Jurkat, Clone E6-1 (cell line): ENCODE results near the gene OR56B1. TPM values are rescaled to one million over a fixed set of nuclear protein-coding genes. Genes with fewer than 3 reads are reported as not detected.
"Not testable (repeated sequence)": the region's sequence is repeated elsewhere in the genome, so short reads cannot be mapped to it uniquely, and the experiment has no call there.

Source experiments
- DNase-seq: peaks from one replicate; pipeline ENCODE4 v3.0.0-alpha.2; 2011; ENCODE audit warnings: low read depth, low spot score
- H3K4me3 ChIP-seq: 2 replicates; pipeline ENCODE4 v1.5.1; 2011; ENCODE audit warnings: mild to moderate bottlenecking, low read length, control low read depth, moderate library complexity
- polyA plus RNA-seq: library from polyadenylated mRNA; unstranded; fragments of >200 nt; gene quantifications from one replicate; pipeline ENCODE4 v1.2.1, GENCODE V29; 2012; ENCODE audit warnings: missing spikeins; ENCODE audit not compliant: insufficient read length, insufficient read depth

Gene OR56B1, protein sequence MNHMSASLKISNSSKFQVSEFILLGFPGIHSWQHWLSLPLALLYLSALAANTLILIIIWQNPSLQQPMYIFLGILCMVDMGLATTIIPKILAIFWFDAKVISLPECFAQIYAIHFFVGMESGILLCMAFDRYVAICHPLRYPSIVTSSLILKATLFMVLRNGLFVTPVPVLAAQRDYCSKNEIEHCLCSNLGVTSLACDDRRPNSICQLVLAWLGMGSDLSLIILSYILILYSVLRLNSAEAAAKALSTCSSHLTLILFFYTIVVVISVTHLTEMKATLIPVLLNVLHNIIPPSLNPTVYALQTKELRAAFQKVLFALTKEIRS
- not detected for polyA plus RNA-seq

DNA sequence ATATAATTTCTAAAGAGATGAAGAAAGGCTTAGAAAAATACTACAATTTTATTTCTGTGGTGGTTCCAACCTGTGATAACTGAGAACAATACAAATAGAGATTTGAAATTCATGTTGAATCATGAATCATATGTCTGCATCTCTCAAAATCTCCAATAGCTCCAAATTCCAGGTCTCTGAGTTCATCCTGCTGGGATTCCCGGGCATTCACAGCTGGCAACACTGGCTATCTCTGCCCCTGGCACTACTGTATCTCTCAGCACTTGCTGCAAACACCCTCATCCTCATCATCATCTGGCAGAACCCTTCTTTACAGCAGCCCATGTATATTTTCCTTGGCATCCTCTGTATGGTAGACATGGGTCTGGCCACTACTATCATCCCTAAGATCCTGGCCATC is at the start of gene OR56B1:
Gene OR56B1, plus strand, starts transcription at position 53 of the 400 bp plus-strand sequence. Its CDS starts 69 bp downstream, at position 122.
- no peak for DNase-seq
- no peak within 1 kb of the TSS for H3K4me3 ChIP-seq

DNA sequence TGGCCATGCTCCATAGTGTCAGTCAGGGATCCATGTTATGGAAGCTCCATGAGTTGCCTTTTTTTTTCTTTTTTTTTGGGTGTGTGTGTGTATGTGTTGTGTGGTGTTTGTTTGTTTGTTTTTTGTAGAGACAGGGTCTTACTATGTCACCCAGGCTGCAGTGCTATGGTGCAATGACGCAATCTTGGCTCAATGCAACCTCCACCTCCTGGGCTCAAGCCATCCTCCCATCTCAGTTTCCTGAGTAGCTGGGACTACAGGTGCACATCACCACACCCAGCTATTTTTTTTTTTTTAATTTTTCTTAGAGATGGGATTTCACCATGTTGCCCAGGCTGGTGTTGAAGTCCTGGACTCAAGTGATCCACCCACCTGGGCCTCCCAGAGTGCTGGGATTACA is 47.8 kb upstream of the OR56B1 start:
- no peak overlapping the region for H3K4me3 ChIP-seq

DNA sequence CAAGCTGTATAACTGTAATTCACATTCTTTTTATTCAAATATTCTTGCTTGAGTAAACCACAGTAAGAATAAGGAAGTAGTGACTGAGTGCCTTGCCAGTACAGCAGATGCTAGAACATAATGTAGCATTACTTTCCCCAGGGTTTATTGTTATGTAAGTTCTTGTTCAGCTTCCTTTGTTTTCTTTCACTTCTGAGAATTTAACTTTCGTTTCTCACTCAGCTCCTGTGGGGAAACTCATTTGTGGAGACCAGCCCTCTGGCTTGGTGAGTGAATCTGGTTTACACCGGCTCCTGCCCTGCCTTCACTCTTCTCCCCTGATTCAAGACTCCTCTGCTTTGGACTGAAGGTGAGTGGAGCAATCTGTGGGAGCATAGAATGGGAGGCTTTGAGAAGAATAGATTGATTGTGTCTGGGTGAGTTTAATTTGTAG is 46.7 kb upstream of the OR56B1 start, which contains the start of gene TRIM22:
Gene TRIM22, plus strand, starts transcription at position 240 of the 433 bp plus-strand sequence. CDS start 6,443 bp downstream, outside the sequence.
- no peak within 1 kb of the TSS for H3K4me3 ChIP-seq
- DNase-seq = no peak

More for the DNA sequence above, 47.8 kb upstream of the OR56B1 start:
- DNase-seq = no peak

DNA sequence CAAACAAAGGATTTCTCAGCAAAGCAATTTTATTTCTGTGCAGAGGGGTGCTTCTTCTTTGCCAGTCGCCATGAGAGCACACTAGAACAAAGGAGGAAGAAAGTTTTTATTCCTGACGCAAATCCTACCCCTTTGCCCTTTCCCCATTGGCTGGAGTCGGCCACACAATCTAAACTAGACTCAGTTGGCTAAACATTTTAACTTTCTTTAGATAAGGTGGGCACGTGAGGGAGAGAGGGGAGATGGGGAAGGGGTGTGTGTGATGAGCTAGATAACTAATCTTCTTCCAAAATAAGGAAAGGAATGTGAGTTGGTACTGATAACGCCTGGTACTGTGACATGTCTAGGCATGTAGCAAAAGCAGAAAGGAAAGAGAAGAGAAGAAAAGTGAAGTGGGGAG is 46.0 kb upstream of the OR56B1 start:
- no peak overlapping the region for H3K4me3 ChIP-seq
- DNase-seq = no peak

DNA sequence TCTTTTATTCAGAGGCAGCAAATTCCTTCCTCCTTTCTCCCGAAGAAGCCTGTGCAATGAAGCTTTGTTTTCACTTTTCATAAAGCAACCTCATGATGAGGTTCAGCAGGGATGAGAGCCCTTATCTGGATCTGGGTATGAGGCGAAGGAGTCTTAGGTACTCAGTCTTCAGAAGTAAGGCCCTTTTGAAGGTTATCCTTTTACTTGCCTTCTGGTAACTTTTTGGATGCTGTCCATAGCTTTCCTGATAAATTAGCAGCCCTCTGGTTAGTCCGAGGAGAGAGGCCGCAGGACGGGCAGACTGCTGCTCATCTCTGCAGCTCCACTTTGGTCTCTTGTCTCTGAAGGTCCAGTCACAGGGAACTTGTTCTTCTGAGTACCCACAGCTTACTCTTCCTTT is 45.5 kb upstream of the OR56B1 start:
- no peak for DNase-seq
- H3K4me3 ChIP-seq = no peak overlapping the region

DNA sequence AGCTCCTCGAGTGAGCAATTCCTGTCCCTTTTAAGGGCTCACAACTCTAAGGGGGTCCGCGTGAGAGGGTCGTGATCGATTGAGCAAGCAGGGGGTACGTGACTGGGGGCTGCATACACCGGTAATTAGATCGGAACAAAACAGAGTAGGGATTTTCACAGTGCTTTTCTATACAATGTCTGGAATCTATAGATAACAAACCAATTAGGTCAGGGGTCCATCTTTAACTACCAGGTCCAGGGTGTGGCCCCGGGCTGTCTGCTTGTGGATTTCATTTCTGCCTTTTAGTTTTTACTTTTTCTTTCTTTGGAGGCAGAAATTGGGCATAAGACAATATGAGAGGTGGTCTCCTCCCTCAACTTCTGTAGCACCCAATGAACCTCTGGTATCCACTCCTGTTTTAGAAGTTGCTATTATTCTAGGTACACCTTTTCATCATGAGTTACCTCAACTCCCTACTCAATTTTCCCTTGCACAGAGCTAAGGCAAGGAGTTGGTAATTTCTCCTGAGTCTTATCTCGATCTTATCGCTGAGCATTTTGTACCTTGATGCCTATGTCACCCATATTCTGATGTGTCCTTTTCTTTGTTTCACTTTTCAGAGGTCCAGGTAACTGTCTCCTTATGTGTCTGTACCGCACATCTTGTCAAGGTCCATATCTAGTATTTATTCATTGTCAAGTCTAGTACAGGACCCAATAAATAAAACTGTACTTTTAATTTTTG is 44.8 kb upstream of the OR56B1 start:
- H3K4me3 ChIP-seq = not testable (repeated sequence)

DNA sequence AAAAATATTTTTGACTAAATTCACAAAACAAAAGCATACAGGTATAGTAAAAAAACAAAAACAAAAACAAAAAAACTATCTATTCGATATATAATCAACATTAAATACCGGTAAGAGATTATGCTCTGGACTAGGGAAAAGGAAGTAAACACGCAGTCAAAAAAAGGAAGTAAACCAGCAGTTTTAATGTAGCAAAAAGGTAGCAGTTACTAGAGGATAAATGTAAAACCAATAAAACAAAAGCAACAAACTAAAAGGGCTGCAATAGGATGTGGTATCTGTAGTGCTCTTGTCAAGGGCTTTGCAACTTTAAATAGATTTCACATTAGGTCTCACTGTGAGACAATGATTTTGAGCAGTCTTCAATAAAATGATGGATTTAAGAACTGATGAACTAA is 44.3 kb upstream of the OR56B1 start:
- no peak overlapping the region for H3K4me3 ChIP-seq
- no peak for DNase-seq

More for the DNA sequence above, 44.8 kb upstream of the OR56B1 start:
- DNase-seq = not testable (repeated sequence)

DNA sequence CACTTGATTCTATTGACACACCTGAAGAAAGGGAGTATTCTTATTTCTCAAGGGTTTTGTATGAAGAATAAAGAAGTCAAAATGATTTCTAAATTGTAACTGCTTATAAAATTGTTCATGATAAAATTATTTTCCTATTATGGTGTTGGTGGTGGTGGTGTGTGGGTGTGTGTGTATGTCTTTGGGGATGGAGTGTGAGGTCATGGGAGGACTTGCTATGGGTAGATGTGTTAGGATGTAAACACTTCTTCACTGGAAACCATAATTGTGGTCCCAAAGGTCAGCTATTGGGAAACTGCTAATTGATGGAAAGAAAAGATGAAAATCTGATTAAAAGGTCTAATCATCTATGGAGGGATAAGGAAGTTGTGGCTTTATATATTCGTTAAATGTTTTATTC is 41.6 kb upstream of the OR56B1 start:
- no peak overlapping the region for H3K4me3 ChIP-seq
- DNase-seq = no peak

DNA sequence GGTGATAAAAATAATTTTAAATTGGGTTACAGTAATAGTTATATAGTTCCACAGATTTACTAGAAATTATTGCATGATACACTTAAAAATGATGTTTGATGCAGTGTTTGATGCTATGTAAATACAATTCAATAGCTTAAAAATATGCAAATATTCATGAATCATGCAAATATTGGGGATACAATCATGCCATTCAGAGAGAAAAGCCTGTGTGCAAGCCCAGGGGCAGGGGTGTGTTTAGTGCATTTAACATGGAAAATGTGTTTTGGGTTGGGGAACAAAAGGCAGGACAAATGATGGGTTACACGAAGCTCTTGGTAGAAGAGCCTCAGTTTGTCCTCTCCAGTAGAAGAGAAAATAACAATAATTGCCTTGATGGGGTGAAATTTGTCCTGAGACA is 40.7 kb upstream of the OR56B1 start:
- DNase-seq = no peak
- no peak overlapping the region for H3K4me3 ChIP-seq

DNA sequence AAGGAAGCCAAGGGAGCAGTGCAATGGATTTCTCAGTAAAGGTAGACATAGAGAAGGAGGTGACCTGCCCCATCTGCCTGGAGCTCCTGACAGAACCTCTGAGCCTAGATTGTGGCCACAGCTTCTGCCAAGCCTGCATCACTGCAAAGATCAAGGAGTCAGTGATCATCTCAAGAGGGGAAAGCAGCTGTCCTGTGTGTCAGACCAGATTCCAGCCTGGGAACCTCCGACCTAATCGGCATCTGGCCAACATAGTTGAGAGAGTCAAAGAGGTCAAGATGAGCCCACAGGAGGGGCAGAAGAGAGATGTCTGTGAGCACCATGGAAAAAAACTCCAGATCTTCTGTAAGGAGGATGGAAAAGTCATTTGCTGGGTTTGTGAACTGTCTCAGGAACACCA is 40.0 kb upstream of the OR56B1 start:
- no peak for DNase-seq
- H3K4me3 ChIP-seq = no peak overlapping the region

DNA sequence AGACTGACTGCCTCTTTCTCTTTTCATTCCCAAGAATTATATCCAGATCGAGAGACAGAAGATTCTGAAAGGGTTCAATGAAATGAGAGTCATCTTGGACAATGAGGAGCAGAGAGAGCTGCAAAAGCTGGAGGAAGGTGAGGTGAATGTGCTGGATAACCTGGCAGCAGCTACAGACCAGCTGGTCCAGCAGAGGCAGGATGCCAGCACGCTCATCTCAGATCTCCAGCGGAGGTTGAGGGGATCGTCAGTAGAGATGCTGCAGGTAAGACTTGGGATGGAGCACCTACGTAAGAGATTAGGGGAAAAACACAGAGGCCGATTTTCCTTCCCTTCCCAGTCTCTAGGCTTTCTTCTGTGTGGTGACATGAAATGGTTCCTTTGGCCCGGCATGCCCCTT is 38.0 kb upstream of the OR56B1 start:
- no peak overlapping the region for H3K4me3 ChIP-seq
- no peak for DNase-seq

DNA sequence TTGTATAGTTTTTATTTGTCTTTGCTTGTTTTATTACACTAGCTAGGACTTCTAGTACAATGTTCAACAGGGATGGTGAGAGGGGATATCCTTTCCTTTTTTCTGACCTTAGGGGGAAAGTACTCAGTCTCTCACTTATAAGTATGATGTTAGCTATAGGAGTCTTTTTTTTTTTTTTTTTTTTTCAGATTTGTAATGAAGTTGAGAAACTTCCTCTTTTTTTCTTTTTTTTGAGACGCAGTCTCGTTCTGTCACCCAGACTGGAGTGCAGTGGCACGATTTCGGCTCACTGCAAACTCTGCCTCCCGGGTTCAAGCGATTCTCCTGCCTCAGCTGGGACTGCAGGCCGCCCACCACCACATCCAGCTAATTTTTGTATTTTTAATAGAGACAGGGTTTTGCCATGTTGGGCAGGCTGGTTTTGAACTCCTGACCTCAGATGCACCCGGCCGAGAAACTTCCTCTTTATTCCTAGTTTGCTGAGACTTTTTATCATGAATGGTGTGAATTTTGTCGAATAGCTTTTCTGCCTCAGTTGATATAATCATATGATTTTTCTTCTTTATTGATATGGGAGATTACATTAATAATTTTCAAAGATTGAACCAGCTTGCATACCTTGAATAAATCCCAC is 35.7 kb upstream of the OR56B1 start:
- no peak overlapping the region for H3K4me3 ChIP-seq
- DNase-seq = no peak

DNA sequence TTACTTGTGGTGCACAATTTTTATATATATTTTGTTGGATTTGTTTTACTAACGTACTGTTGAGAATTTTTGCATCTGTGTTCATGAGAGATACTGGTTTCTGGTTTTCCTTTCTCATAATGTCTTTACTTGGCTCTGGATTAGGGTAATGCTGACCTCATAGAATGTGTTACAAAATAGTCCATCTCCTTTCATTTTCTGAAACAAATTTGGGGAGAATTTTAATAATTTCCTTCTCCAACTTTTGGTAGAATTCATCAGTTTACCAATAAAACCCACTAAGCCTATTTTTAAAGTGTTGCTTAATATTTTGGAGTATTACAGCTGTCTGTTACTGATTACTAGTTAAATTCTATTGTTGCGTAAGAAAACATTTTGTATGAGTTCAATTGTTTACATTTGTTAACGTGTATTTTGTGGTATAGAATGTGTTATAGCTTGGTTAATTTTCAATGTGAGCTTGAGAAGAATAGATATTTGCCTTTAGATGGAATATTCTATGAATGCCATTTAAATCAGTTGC is 35.1 kb upstream of the OR56B1 start:
- DNase-seq = no peak
- no peak overlapping the region for H3K4me3 ChIP-seq

DNA sequence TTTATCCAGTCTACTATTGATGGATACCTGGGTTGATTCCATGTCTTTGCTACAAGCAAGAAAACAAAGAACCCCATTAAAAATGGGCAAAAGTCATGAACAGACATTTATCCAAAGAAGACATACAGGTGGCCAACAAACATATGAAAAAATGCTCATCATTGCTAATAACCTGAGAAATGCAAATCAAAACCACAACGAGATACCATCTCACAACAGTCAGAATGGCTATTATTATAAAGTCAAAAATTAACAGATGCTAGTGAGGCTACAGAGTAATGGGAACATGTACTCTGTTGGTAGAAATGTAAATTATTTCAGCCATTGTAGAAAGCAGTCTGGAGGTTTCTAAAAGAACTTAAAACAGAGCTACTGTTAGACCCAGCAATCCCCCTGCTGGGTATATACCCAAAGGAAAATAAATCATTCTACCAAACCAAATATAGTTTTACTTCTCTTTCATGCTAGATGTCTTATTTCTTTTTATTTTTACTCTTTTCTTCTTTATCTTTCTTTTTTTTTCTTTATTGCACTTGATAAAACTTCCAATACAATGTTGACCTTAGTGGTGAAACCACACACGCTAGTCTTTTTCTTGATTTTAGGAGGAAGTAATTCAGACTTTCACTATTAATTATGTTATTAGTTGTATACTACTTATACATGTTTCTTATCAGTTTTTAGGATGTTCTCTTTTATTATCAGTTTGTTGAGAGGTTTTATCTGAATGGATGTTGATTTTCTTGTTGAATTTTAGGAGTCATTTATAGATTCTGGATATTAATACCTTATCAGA is 32.3 kb upstream of the OR56B1 start:
- no peak overlapping the region for H3K4me3 ChIP-seq
- DNase-seq = no peak

DNA sequence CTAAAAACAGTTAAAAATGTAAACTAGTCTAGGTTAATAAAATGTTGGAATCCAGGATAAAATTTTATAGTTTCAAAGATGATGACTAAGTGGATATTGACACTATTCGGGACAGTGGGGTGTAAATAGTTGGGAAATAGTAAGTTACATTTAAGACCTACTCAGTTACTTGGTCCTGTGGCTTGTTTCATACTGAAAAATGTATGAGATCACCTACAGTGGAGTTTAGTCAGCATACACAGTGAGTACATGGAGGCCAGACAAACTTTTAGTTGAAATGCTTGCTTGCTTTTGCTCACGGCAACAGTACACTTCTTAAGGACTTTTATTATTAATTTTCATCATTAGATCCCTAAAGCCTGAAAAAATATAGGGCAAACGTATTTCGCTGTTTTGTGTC is 30.6 kb upstream of the OR56B1 start:
- no peak for DNase-seq
- no peak overlapping the region for H3K4me3 ChIP-seq

DNA sequence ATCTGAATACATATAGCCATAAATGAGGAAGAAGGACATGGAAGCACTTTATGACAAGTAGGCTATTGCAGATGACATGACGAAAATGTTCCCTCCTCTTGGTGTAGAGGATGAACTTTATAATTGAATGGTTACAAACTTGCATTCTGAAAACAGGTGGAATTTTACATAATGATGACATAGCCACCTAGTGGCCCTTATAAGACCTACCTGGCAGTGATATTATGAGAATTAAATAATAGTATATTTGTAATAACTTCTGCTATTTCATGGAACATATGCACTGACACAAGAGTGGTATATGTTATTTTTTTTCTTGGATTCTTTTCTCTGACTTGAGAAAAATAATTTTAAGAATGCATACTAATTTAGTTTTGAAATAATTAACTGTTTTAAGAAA is 23.7 kb upstream of the OR56B1 start:
- H3K4me3 ChIP-seq = no peak overlapping the region
- peak; percentile 6 for DNase-seq

DNA sequence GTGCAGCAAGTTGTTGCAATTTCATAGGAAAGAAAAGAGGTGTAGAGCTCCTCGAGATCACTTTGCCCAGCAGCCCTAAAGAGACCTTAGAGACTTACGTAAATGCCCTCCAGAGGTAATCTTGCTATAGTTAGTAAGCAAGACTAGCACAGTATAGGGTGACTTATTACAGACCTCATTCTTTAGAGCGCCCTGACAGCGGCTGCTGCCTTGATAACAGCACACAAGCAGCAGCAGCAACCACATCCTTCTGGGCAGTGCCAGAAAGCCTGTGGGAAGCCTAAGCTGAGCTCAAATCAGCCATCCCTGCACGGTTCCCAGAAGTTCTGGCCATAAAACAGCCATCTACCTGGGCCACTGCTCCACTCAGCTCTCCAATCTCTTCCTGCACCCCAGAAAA is 22.6 kb upstream of the OR56B1 start:
- no peak for DNase-seq
- no peak overlapping the region for H3K4me3 ChIP-seq

DNA sequence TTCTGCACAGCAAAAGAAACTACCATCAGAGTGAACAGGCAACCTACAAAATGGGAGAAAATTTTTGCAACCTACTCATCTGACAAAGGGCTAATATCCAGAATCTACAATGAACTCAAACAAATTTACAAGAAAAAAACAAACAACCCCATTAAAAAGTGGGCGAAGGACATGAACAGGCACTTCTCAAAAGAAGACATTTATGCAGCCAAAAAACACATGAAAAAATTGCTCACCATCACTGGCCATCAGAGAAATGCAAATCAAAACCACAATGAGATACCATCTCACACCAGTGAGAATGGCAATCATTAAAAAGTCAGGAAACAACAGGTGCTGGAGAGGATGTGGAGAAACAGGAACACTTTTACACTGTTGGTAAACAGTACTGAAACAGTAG is 19.7 kb upstream of the OR56B1 start:
- not testable (repeated sequence) for DNase-seq, H3K4me3 ChIP-seq
